Activated CD4-positive, alpha-beta T cell treated with anti-CD3 and anti-CD28 coated beads, Interleukin-2, amount 50 U/mL, for 16 hours (primary cell): Measurements from ENCODE around the gene GPATCH4.
"Not testable (repeated sequence)": the region's sequence is repeated elsewhere in the genome, so short reads cannot be mapped to it uniquely, and the experiment has no call there.

Experiments used
- DNase-seq: peaks from one replicate; pipeline ENCODE4 v3.0.0-alpha.2; 2020

GPATCH4 gene

GRCh38 chr1:156595016-156595415, 6.3 kb downstream of the GPATCH4 start:
- DNase-seq: no peak

GRCh38 chr1:156594190-156594589, 7.1 kb downstream of the GPATCH4 start:
- DNase-seq: no peak

GRCh38 chr1:156593661-156593989, 7.7 kb downstream of the GPATCH4 start:
- no peak for DNase-seq

GRCh38 chr1:156592910-156593660, 8.2 kb downstream of the GPATCH4 start:
- DNase-seq: no peak

- DNase-seq: no peak
These were observed 8.9 kb downstream of the GPATCH4 start for GRCh38 chr1:156592158-156592909.

GRCh38 chr1:156591432-156592157, 9.7 kb downstream of the GPATCH4 start, which contains the start of gene NAXE:
TSS of gene NAXE (plus strand) at chr1:156591776. CDS start at chr1:156591805, 29 bp downstream.
- peak; percentile 74 for DNase-seq

- no peak for DNase-seq
These were observed 10.2 kb downstream of the GPATCH4 start for GRCh38 chr1:156591181-156591431.

- no peak for DNase-seq
These were observed 10.7 kb downstream of the GPATCH4 start for GRCh38 chr1:156590326-156591180.

GRCh38 chr1:156589546-156589945, 11.7 kb downstream of the GPATCH4 start:
- no peak for DNase-seq

GRCh38 chr1:156587927-156588326, 13.4 kb downstream of the GPATCH4 start:
- not testable (repeated sequence) for DNase-seq

- DNase-seq: no peak
These were observed 14.3 kb downstream of the GPATCH4 start for GRCh38 chr1:156586892-156587477.

GRCh38 chr1:156586323-156586722, 15.0 kb downstream of the GPATCH4 start:
- DNase-seq: no peak

GRCh38 chr1:156584813-156585212, 16.5 kb downstream of the GPATCH4 start:
- no peak for DNase-seq

GRCh38 chr1:156583821-156584622, 17.3 kb downstream of the GPATCH4 start:
- peak; percentile 79 for DNase-seq

- DNase-seq: no peak
These were observed 18.8 kb downstream of the GPATCH4 start for GRCh38 chr1:156582388-156583017.

- no peak for DNase-seq
These were observed 19.5 kb downstream of the GPATCH4 start for GRCh38 chr1:156581661-156582387.

GRCh38 chr1:156579472-156579871, 21.8 kb downstream of the GPATCH4 start, which contains the start of gene TTC24:
TSS of gene TTC24 (plus strand) at chr1:156579723. CDS start at chr1:156581365, 1,642 bp downstream.
- no peak for DNase-seq

- DNase-seq: no peak
These were observed 23.2 kb downstream of the GPATCH4 start for GRCh38 chr1:156578055-156578454.

GRCh38 chr1:156577550-156577949, 23.7 kb downstream of the GPATCH4 start:
- no peak for DNase-seq

- no peak for DNase-seq
These were observed 27.1 kb downstream of the GPATCH4 start for GRCh38 chr1:156574039-156574633.
